Neural crest cell (in vitro differentiated cells): ENCODE results near the gene PCGF1. TPM values are rescaled to one million over a fixed set of nuclear protein-coding genes. Genes with fewer than 3 reads are reported as not detected.
A peak's percentile ranks its signal among the peaks of the same experiment; 100 is the strongest.

Source experiments
- DNase-seq: peaks from one replicate; pipeline ENCODE4 v3.0.0; 2021; ENCODE audit warnings: low read depth, mixed read lengths, low spot score
- H3K27ac Mint-ChIP-seq: one replicate; pipeline ENCODE4 v1.8.0; 2021; ENCODE audit warnings: mild to moderate bottlenecking, mixed read lengths; ENCODE audit not compliant: unreplicated experiment
- H3K27me3 Mint-ChIP-seq: 2 replicates; pipeline ENCODE4 v1.8.0; 2021; ENCODE audit warnings: low read depth, mild to moderate bottlenecking, mixed read lengths
- H3K36me3 Mint-ChIP-seq: 2 replicates; pipeline ENCODE4 v1.8.0; 2021; ENCODE audit warnings: low read depth, mild to moderate bottlenecking, mixed read lengths
- H3K4me1 Mint-ChIP-seq: 2 replicates; pipeline ENCODE4 v1.8.0; 2021; ENCODE audit warnings: mixed read lengths
- H3K4me3 Mint-ChIP-seq: one replicate; pipeline ENCODE4 v1.8.0; 2021; ENCODE audit warnings: mild to moderate bottlenecking, mixed read lengths
- H3K9me3 Mint-ChIP-seq: 2 replicates; pipeline ENCODE4 v1.8.0; 2021; ENCODE audit warnings: mixed read lengths
- CTCF ChIP-seq: fragments of 200-600 bp; sonication (generic); conservative IDR thresholded peaks from 2 replicates; pipeline ENCODE4 v1.5.0; 2021; ENCODE audit warnings: antibody characterized with exemption, mild to moderate bottlenecking
- total RNA-seq: library from RNA; stranded (reverse); gene quantifications from 2 replicates; pipeline ENCODE4 v1.2.1, GENCODE V29; 2021

PCGF1 gene
- total RNA-seq, 1 donor from 2014 or later: 30.0 TPM

- DNase-seq: peak; percentile 27
- Mint-ChIP-seq H3K27ac (peak overlapping the region; percentile 91), H3K27me3 (peaks cover 3% of the 10 kb centered on the region), H3K36me3 (peaks cover 17% of the 10 kb centered on the region), H3K4me3 (peak overlapping the region; percentile 98), H3K9me3 (peaks cover 2% of the 10 kb centered on the region), H3K4me1 (peaks cover 39% of the 10 kb centered on the region)
- no peak for TF ChIP-seq CTCF
Observed at GRCh38 chr2:74530239-74531187, 23.0 kb upstream of the PCGF1 start.

GRCh38 chr2:74529357-74530238 is 22.1 kb upstream of the PCGF1 start, which contains the start of the genes AUP1 and HTRA2:
Gene AUP1 (minus strand): TSS chr2:74529706. CDS start chr2:74529629, 77 bp downstream.
Gene HTRA2 (plus strand): TSS chr2:74529933. CDS start chr2:74530007, 74 bp downstream.
- H3K36me3 Mint-ChIP-seq: peaks cover 17% of the 10 kb centered on the region
- peaks cover 39% of the 10 kb centered on the region for H3K4me1 Mint-ChIP-seq
- H3K27ac Mint-ChIP-seq: peak within 1 kb of the TSS; percentile 98
- TF ChIP-seq CTCF: no peak
- H3K9me3 Mint-ChIP-seq: peaks cover 2% of the 10 kb centered on the region
- H3K4me3 Mint-ChIP-seq: peak within 1 kb of the TSS; percentile 98
- DNase-seq: peak; percentile 93
- peaks cover 3% of the 10 kb centered on the region for H3K27me3 Mint-ChIP-seq

- no peak for DNase-seq
- Mint-ChIP-seq H3K4me3 (peak overlapping the region; percentile 98), H3K27me3 (peaks cover 6% of the 10 kb centered on the region), H3K4me1 (peaks cover 39% of the 10 kb centered on the region), H3K27ac (peak overlapping the region; percentile 98), H3K36me3 (peaks cover 17% of the 10 kb centered on the region), H3K9me3 (peaks cover 2% of the 10 kb centered on the region)
- TF ChIP-seq CTCF: no peak
Observed at GRCh38 chr2:74528600-74529356, 21.3 kb upstream of the PCGF1 start.

- peaks cover 14% of the 10 kb centered on the region for H3K27me3 Mint-ChIP-seq
- H3K27ac Mint-ChIP-seq: no peak overlapping the region
- TF ChIP-seq CTCF: no peak
- peak overlapping the region; percentile 98 for H3K4me3 Mint-ChIP-seq
- peaks cover 2% of the 10 kb centered on the region for H3K9me3 Mint-ChIP-seq
- H3K36me3 Mint-ChIP-seq: peaks cover 14% of the 10 kb centered on the region
- peaks cover 38% of the 10 kb centered on the region for H3K4me1 Mint-ChIP-seq
- no peak for DNase-seq
Observed at GRCh38 chr2:74527741-74528140, 20.2 kb upstream of the PCGF1 start.
